Measurements from ENCODE around the gene INPP4B. TPM values are rescaled to one million over a fixed set of nuclear protein-coding genes. Genes with fewer than 3 reads are reported as not detected.
"Not testable (repeated sequence)": the region's sequence is repeated elsewhere in the genome, so short reads cannot be mapped to it uniquely, and the experiment has no call there.

Gene INPP4B
- polyA plus RNA-seq, 1 experiment, result 5.1 TPM

GRCh38 chr4:142648378-142648777 lies 197.7 kb downstream of the INPP4B start:
- CTCF ChIA-PET, result no interaction called here

GRCh38 chr4:142645475-142646108 lies 200.5 kb downstream of the INPP4B start:
- DNase-seq (ENCODE audit: low read depth, low spot score), result no peak
- H3K27ac ChIP-seq (ENCODE audit: low read depth, low read length), result no peak overlapping the region
- POLR2A ChIA-PET, result no interaction called here
- CTCF ChIA-PET, result no interaction called here
- no peak for TF ChIP-seq CTCF (IDR thresholded peaks at IDR 0.05; ENCODE audit: low read depth, low read length)
- H3K27me3 ChIP-seq (ENCODE audit: control insufficient read depth, insufficient read depth, low read length), result no peaks in the 10 kb centered on the region
- H3K4me3 ChIP-seq (ENCODE audit: low read depth, low read length), result no peak overlapping the region
- H3K9me3 ChIP-seq (ENCODE audit: control insufficient read depth, insufficient read depth, low read length), result no peaks in the 10 kb centered on the region

More at GRCh38 chr4:142648378-142648777, 197.7 kb downstream of the INPP4B start:
- Histone ChIP-seq H3K27me3 (ENCODE audit: control insufficient read depth, insufficient read depth, low read length) (no peaks in the 10 kb centered on the region), H3K27ac (ENCODE audit: low read depth, low read length) (no peak overlapping the region), H3K4me3 (ENCODE audit: low read depth, low read length) (no peak overlapping the region), H3K9me3 (ENCODE audit: control insufficient read depth, insufficient read depth, low read length) (no peaks in the 10 kb centered on the region)
- POLR2A ChIA-PET, result no interaction called here
- no peak for TF ChIP-seq CTCF (IDR thresholded peaks at IDR 0.05; ENCODE audit: low read depth, low read length)
- DNase-seq (ENCODE audit: low read depth, low spot score), result no peak

GRCh38 chr4:142644628-142645027 lies 201.5 kb downstream of the INPP4B start:
- CTCF ChIA-PET; H3K9me3 ChIP-seq (ENCODE audit: control insufficient read depth, insufficient read depth, low read length); DNase-seq (ENCODE audit: low read depth, low spot score); H3K27ac ChIP-seq (ENCODE audit: low read depth, low read length); H3K4me3 ChIP-seq (ENCODE audit: low read depth, low read length); H3K27me3 ChIP-seq (ENCODE audit: control insufficient read depth, insufficient read depth, low read length): not testable (repeated sequence)
- POLR2A ChIA-PET, result interaction anchor here (0.7 kb wide), 1 partner anchor 35 kb away, joined by 6 read pairs; no protein-coding TSS in a partner anchor

GRCh38 chr4:142637614-142638013 lies 208.5 kb downstream of the INPP4B start:
- TF ChIP-seq CTCF (IDR thresholded peaks at IDR 0.05; ENCODE audit: low read depth, low read length), result no peak
- ChIA-PET CTCF (no interaction called here), POLR2A (no interaction called here)
- Histone ChIP-seq H3K27me3 (ENCODE audit: control insufficient read depth, insufficient read depth, low read length) (no peaks in the 10 kb centered on the region), H3K9me3 (ENCODE audit: control insufficient read depth, insufficient read depth, low read length) (no peaks in the 10 kb centered on the region), H3K4me3 (ENCODE audit: low read depth, low read length) (no peak overlapping the region), H3K27ac (ENCODE audit: low read depth, low read length) (no peak overlapping the region)
- DNase-seq (ENCODE audit: low read depth, low spot score), result no peak

- H3K9me3 ChIP-seq (ENCODE audit: control insufficient read depth, insufficient read depth, low read length), result no peaks in the 10 kb centered on the region
- ChIA-PET CTCF (no interaction called here), POLR2A (no interaction called here)
- no peak for DNase-seq (ENCODE audit: low read depth, low spot score)
- no peak overlapping the region for H3K4me3 ChIP-seq (ENCODE audit: low read depth, low read length)
- no peaks in the 10 kb centered on the region for H3K27me3 ChIP-seq (ENCODE audit: control insufficient read depth, insufficient read depth, low read length)
- no peak for TF ChIP-seq CTCF (IDR thresholded peaks at IDR 0.05; ENCODE audit: low read depth, low read length)
- no peak overlapping the region for H3K27ac ChIP-seq (ENCODE audit: low read depth, low read length)
Observed at GRCh38 chr4:142631836-142632235, 214.3 kb downstream of the INPP4B start.

GRCh38 chr4:142615324-142615665 lies 230.8 kb downstream of the INPP4B start:
- ChIA-PET POLR2A (no interaction called here), CTCF (no interaction called here)
- no peak for DNase-seq (ENCODE audit: low read depth, low spot score)
- Histone ChIP-seq H3K27ac (ENCODE audit: low read depth, low read length) (no peak overlapping the region), H3K27me3 (ENCODE audit: control insufficient read depth, insufficient read depth, low read length) (no peaks in the 10 kb centered on the region), H3K4me3 (ENCODE audit: low read depth, low read length) (no peak overlapping the region), H3K9me3 (ENCODE audit: control insufficient read depth, insufficient read depth, low read length) (no peaks in the 10 kb centered on the region)
- TF ChIP-seq CTCF (IDR thresholded peaks at IDR 0.05; ENCODE audit: low read depth, low read length), result no peak

All from AG04450 (cell line).